Gastrocnemius medialis (tissue), 4 donors: ENCODE data around the gene THAP11. TPM values are rescaled to one million over a fixed set of nuclear protein-coding genes. Genes with fewer than 3 reads are reported as not detected.

Experiments used
- ATAC-seq, 2 donors: fragments of 150-250 bp; one replicate each; pipeline ENCODE4 v1.9.1; 2016
- DNase-seq, 2 donors: peaks; one replicate each; pipeline ENCODE4 v3.0.0-alpha.2; 2019
- H3K27ac ChIP-seq, 4 donors: fragments of 200-600 bp; sonication (generic); 1 replicate in 1 of 4; 2 replicates in 3 of 4; pipeline ENCODE4 v1.5.1; 2016 to 2018; ENCODE audit warnings: mild to moderate bottlenecking in 2 of 4, moderate library complexity in 1 of 4
- H3K27me3 ChIP-seq, 3 donors: fragments of 200-600 bp; sonication (generic) in 2 of 3; 1 replicate in 1 of 3; 2 replicates in 2 of 3; pipeline versions ENCODE4 v1.5.1 to v1.6.0; 2016 to 2019; ENCODE audit warnings: mild to moderate bottlenecking in 1 of 3, moderate library complexity in 1 of 3
- H3K36me3 ChIP-seq, 2 donors: fragments of 200-600 bp; sonication (generic) in 1 of 2; one replicate each; pipeline ENCODE4 v1.5.1; 2017 to 2018
- H3K4me1 ChIP-seq, 2 donors: fragments of 200-600 bp; sonication (generic) in 1 of 2; one replicate each; pipeline ENCODE4 v1.5.1; 2016 to 2017; ENCODE audit warnings: mild to moderate bottlenecking in 2 of 2
- H3K4me3 ChIP-seq, 4 donors: fragments of 200-600 bp; sonication (generic) in 3 of 4; 1 replicate in 1 of 4; 2 replicates in 3 of 4; pipeline ENCODE4 v1.5.1; 2016 to 2019; ENCODE audit warnings: mild to moderate bottlenecking in 2 of 4
- H3K9me3 ChIP-seq, 3 donors: fragments of 200-600 bp; sonication (generic) in 2 of 3; 1 replicate in 1 of 3; 2 replicates in 2 of 3; pipeline ENCODE4 v1.5.1; 2016 to 2019
- CTCF ChIP-seq, 5 experiments: fragments of 450-650 bp in 3 of 5; fragments of 200-600 bp in 2 of 5; sonication (generic) in 2 of 5; IDR thresholded peaks in 4 of 5; conservative IDR thresholded peaks in 1 of 5; 1 replicate in 4 of 5; 2 replicates in 1 of 5; pipeline ENCODE4 v1.5.1; 2016 to 2019; ENCODE audit warnings: antibody characterized with exemption in 5 of 5, mild to moderate bottlenecking in 3 of 5, moderate library complexity in 3 of 5
- POLR2A ChIP-seq, 2 donors: fragments of 450-650 bp; IDR thresholded peaks; one replicate each; pipeline ENCODE4 v1.6.1; 2017; ENCODE audit warnings: antibody characterized with exemption in 2 of 2, mild to moderate bottlenecking in 2 of 2, moderate library complexity in 2 of 2
- in situ Hi-C, 4 donors: fragments of 200-750 bp; cut with MboI; loops; one replicate each; pipeline versions ENCODE4 v1.15.0 to v1.8.0; 2017; ENCODE audit warnings: low sequenced_read_pairs in 4 of 4
- intact Hi-C: fragments of 100-400 bp; cut with DNase I; formaldehyde crosslinking; loops from one replicate; pipeline ENCODE4 v1.15.1; 2023; ENCODE audit warnings: low total_unique reads
- total RNA-seq, 4 donors: library from RNA; depleted of rRNA; stranded (reverse); fragments of >200 nt; gene quantifications; one replicate each; pipeline versions ENCODE4 v1.1.0 to v1.2.3, GENCODE V29; 2016

Gene THAP11
- total RNA-seq, 4 donors from 2014 or later: 61.9 to 120 (median 102) TPM

DNA sequence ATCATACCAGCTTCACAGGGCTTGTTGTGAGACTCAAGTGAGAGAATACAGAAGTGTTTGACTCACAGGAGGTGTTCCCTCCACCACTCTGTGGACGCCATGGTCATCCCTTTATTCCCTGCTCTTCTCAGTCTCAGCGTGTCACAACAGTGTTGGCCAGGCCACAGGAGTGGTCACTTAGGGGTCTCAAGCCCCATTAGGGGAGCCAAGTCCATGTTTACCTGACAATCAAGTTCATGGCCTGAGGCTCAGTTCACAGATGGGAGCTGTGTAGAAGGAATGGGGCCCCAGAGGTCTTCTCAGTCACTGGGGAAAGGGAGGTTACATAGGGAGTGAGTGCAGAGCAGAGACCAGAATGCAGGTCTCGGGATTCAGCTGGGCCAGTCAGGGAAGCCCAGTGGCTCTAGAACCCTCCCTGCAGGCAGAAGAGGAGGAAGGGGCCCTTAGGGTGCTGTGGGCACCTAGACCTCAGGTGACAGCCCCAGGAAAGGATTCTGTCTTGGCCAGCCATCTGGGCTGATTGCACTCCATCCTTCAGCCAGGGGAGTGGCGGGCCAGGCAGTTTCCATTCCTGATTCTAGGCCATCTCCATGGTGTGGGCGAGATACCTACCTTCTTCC is 14.9 kb downstream of the THAP11 start:
- peak in 1 of 2 donors; percentile 7 for ATAC-seq
- Histone ChIP-seq H3K4me3 (no peak overlapping the region), H3K9me3 (no peaks in the 10 kb centered on the region), H3K27ac (peak overlapping the region; percentile 93 to 99 (median 97)), H3K4me1 (peaks cover 63% of the 10 kb centered on the region in 2 donors), H3K27me3 (no peaks in the 10 kb centered on the region), H3K36me3 (no peaks in the 10 kb centered on the region)
- DNase-seq: no peak
- intact Hi-C loops: no loop called here
- in situ Hi-C loops: no loop called here
- TF ChIP-seq CTCF (IDR thresholded peaks at IDR 0.05 in 4 of 5, conservative IDR thresholded peaks at IDR 0.05 in 1 of 5): no peak
- TF ChIP-seq POLR2A (IDR thresholded peaks at IDR 0.05): no peak

GRCh38 chr16:67857547-67858233 is 15.6 kb downstream of the THAP11 start:
- intact Hi-C loops: no loop called here
- H3K4me1 ChIP-seq: peaks cover 69% of the 10 kb centered on the region in 2 donors

DNA sequence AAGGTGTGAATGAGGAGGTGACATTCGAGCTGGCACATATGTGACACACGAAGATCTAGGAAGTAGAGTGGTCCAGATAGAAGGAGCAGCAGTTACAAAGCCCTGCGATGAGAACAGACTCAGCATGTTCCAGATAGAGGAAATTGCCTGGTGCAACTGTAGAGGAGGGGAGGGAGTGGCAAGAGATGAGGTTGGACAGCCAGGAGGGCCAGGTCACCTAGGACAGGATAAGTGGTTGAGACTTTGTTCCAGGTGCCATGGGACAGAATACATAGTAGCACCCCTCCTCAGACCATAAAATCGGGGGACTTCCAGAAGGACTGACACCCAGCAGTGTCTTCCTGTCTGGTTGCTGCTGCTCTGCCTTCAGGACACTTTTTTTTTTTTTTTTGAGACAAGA is 16.4 kb downstream of the THAP11 start:
- ATAC-seq (peak; percentile 4 to 13), DNase-seq (peak in 1 of 2 donors; percentile 50)
- Histone ChIP-seq H3K9me3 (no peaks in the 10 kb centered on the region), H3K4me3 (no peak overlapping the region), H3K27me3 (no peaks in the 10 kb centered on the region), H3K27ac (peak overlapping the region; percentile 93 to 99 (median 97)), H3K36me3 (no peaks in the 10 kb centered on the region), H3K4me1 (peaks cover 74 to 76% of the 10 kb centered on the region in 2 donors)
- in situ Hi-C loops: no loop called here
- TF ChIP-seq POLR2A (IDR thresholded peaks at IDR 0.05) (no peak), CTCF (IDR thresholded peaks at IDR 0.05 in 4 of 5, conservative IDR thresholded peaks at IDR 0.05 in 1 of 5) (no peak)
- intact Hi-C loops: no loop called here

More at GRCh38 chr16:67857547-67858233, 15.6 kb downstream of the THAP11 start:
- TF ChIP-seq CTCF (IDR thresholded peaks at IDR 0.05 in 4 of 5, conservative IDR thresholded peaks at IDR 0.05 in 1 of 5) (no peak), POLR2A (IDR thresholded peaks at IDR 0.05) (no peak)
- in situ Hi-C loops: no loop called here
- ATAC-seq (peak; percentile 87 to 90), DNase-seq (peak; percentile 91 to 92)
- Histone ChIP-seq H3K36me3 (no peaks in the 10 kb centered on the region), H3K27ac (peak overlapping the region; percentile 93 to 99 (median 97)), H3K4me3 (peak overlapping the region in 1 of 4 donors; percentile 29), H3K27me3 (no peaks in the 10 kb centered on the region), H3K9me3 (no peaks in the 10 kb centered on the region)

DNA sequence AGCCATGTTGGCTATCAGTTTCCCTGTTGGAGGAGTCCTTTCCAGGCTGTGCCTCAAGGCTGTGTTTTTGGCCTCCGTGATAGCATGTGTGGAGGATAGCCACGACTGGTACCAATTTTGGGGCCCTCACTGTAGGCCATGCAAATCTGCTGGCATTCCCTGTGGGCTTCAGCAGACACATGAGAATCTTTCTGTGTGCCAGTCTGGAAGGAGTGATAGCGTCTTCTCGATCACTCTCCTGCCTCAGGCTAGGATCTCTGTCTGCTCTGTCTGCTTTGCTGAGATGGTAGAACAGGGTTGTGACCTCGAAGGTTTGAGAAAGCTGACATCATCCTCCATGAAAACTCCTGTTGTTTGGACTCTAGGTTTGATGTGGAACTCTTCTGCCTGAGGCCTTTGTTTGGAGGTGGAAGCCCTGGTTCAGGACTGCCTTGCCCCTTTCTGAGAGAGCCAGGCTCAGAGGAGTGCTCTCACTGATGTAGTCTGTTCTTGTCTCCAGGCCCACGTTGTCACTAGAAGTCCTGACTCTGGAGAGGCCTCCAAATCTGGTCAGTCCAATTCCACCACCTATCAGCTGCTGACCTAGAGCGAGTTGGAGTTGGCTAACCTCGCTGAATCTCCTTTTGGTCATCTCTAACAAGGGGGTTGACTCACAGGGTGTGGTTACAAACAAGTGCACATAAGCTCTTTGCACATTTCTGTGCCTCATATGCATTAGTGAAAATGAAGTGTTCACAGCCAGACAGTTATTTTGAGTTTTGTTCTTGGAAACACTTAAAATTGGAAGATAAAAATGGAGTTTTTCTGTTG is 18.7 kb downstream of the THAP11 start:
- Histone ChIP-seq H3K27ac (peak overlapping the region; percentile 93 to 99 (median 97)), H3K36me3 (peaks cover 0 to 8% of the 10 kb centered on the region in 2 donors), H3K27me3 (no peaks in the 10 kb centered on the region), H3K4me3 (no peak overlapping the region), H3K9me3 (no peaks in the 10 kb centered on the region), H3K4me1 (peaks cover 82 to 86% of the 10 kb centered on the region in 2 donors)
- DNase-seq (peak; percentile 70), ATAC-seq (peak; percentile 13 to 18)
- TF ChIP-seq CTCF (IDR thresholded peaks at IDR 0.05 in 4 of 5, conservative IDR thresholded peaks at IDR 0.05 in 1 of 5): no peak
- peak in 1 of 2 donors; percentile 36 for TF ChIP-seq POLR2A (IDR thresholded peaks at IDR 0.05)
- in situ Hi-C loops: no loop called here
- intact Hi-C loops: no loop called here
